NCI-H2081 treated with DMSO at 0.1 percent for 48 hours (cell line): Measurements from ENCODE around the gene LAMA2.

Experiments used
- DNase-seq: peaks from one replicate; lab custom pipeline; 2025; lab: John Stamatoyannopoulos, UW

Gene LAMA2

GRCh38 chr6:129525055-129525454, 642.1 kb downstream of the LAMA2 start:
- DNase-seq: no peak

GRCh38 chr6:129534926-129535325, 652.0 kb downstream of the LAMA2 start:
- DNase-seq: no peak

- no peak for DNase-seq
Observed at GRCh38 chr6:129536271-129536670, 653.3 kb downstream of the LAMA2 start.

GRCh38 chr6:129539032-129539431, 656.1 kb downstream of the LAMA2 start:
- no peak for DNase-seq

GRCh38 chr6:129542705-129543104, 659.8 kb downstream of the LAMA2 start:
- DNase-seq: no peak

- DNase-seq: no peak
Observed at GRCh38 chr6:129543981-129544380, 661.0 kb downstream of the LAMA2 start.

- no peak for DNase-seq
Observed at GRCh38 chr6:129544892-129545612, 662.1 kb downstream of the LAMA2 start.

- no peak for DNase-seq
Observed at GRCh38 chr6:129546702-129547101, 663.8 kb downstream of the LAMA2 start.

- DNase-seq: no peak
Observed at GRCh38 chr6:129551486-129551885, 668.5 kb downstream of the LAMA2 start.

- DNase-seq: no peak
Observed at GRCh38 chr6:129552413-129552812, 669.5 kb downstream of the LAMA2 start.

GRCh38 chr6:129555206-129555832, 672.4 kb downstream of the LAMA2 start:
- DNase-seq: no peak

- no peak for DNase-seq
Observed at GRCh38 chr6:129558248-129558647, 675.3 kb downstream of the LAMA2 start.

GRCh38 chr6:129565366-129565765, 682.4 kb downstream of the LAMA2 start:
- no peak for DNase-seq

GRCh38 chr6:129565811-129566210, 682.9 kb downstream of the LAMA2 start:
- no peak for DNase-seq
